Left colon (tissue), 2 donors: Measurements from ENCODE around the gene APMAP. TPM values are rescaled to one million over a fixed set of nuclear protein-coding genes. Genes with fewer than 3 reads are reported as not detected.

Experiments used
- ATAC-seq: fragments of 200-7000 bp; cut with Tn5 transposase; one replicate; pipeline ENCODE4 v1.9.1; 2020; ENCODE audit warnings: mild to moderate bottlenecking, moderate library complexity
- DNase-seq, 2 donors: peaks; one replicate each; pipeline ENCODE4 v3.0.0-alpha.2; 2020
- intact Hi-C, 2 donors: fragments of 100-400 bp; cut with DNase I in 1 of 2; cut with micrococcal nuclease in 1 of 2; formaldehyde crosslinking; loops; one replicate each; pipeline versions ENCODE4 v1.11.2 to v1.14.0; 2022; cut with DNase I, micrococcal nuclease
- total RNA-seq, 2 donors: library from RNA; stranded (reverse); fragmentation: NEBNext Ultra II Directional; extraction: Animal tissue kit (Norgen Biotek cat#: 25700); gene quantifications; one replicate each; pipeline ENCODE4 v1.2.1, GENCODE V29; 2021
- donor health status: DM: no; HTN: no; CAD: no.
- donor health status: DM: yes; HTN: yes; CAD: no.

Gene APMAP
- total RNA-seq, 2 donors from 2014 or later, result 44.5 to 53.4 TPM

GRCh38 chr20:24962510-24962909 is 30.0 kb downstream of the APMAP start:
- no peak for ATAC-seq
- DNase-seq, result no peak
- intact Hi-C loops, result no loop called here

GRCh38 chr20:24962182-24962492 is 30.4 kb downstream of the APMAP start:
- intact Hi-C loops, result no loop called here
- DNase-seq, result no peak

GRCh38 chr20:24961384-24962181 is 31.0 kb downstream of the APMAP start:
- no peak for ATAC-seq
- intact Hi-C loops, result no loop called here
- DNase-seq, result no peak

More at GRCh38 chr20:24962182-24962492, 30.4 kb downstream of the APMAP start:
- ATAC-seq, result no peak

GRCh38 chr20:24960861-24961260 is 31.7 kb downstream of the APMAP start:
- intact Hi-C loops, result no loop called here
- ATAC-seq (no peak), DNase-seq (no peak)

GRCh38 chr20:24960302-24960801 is 32.2 kb downstream of the APMAP start:
- DNase-seq (no peak), ATAC-seq (no peak)
- intact Hi-C loops, result no loop called here

- DNase-seq (no peak), ATAC-seq (no peak)
- intact Hi-C loops, result no loop called here
Observed at GRCh38 chr20:24959591-24960301, 32.8 kb downstream of the APMAP start.

GRCh38 chr20:24958506-24959385 is 33.8 kb downstream of the APMAP start:
- DNase-seq (no peak), ATAC-seq (no peak)
- intact Hi-C loops, result no loop called here

- intact Hi-C loops, result no loop called here
- DNase-seq (no peak), ATAC-seq (no peak)
Observed at GRCh38 chr20:24957326-24958016, 35.1 kb downstream of the APMAP start.

- ATAC-seq (no peak), DNase-seq (no peak)
Observed at GRCh38 chr20:24956001-24956841, 36.3 kb downstream of the APMAP start.

GRCh38 chr20:24955045-24955444 is 37.5 kb downstream of the APMAP start:
- no peak for ATAC-seq
- intact Hi-C loops, result no loop called here
- DNase-seq, result no peak

More at GRCh38 chr20:24956001-24956841, 36.3 kb downstream of the APMAP start:
- intact Hi-C loops, result no loop called here

- intact Hi-C loops, result no loop called here
- no peak for ATAC-seq
- no peak for DNase-seq
Observed at GRCh38 chr20:24954566-24954965, 38.0 kb downstream of the APMAP start.

- DNase-seq (no peak), ATAC-seq (no peak)
- intact Hi-C loops, result no loop called here
Observed at GRCh38 chr20:24954151-24954550, 38.4 kb downstream of the APMAP start.

- no peak for ATAC-seq
- no peak for DNase-seq
Observed at GRCh38 chr20:24953621-24954133, 38.9 kb downstream of the APMAP start.

GRCh38 chr20:24953209-24953575 is 39.4 kb downstream of the APMAP start:
- DNase-seq (no peak), ATAC-seq (no peak)
- intact Hi-C loops, result no loop called here

More at GRCh38 chr20:24953621-24954133, 38.9 kb downstream of the APMAP start:
- intact Hi-C loops, result no loop called here

GRCh38 chr20:24952376-24953208 is 40.0 kb downstream of the APMAP start:
- DNase-seq (no peak), ATAC-seq (peak; percentile 16)
- intact Hi-C loops, result no loop called here

GRCh38 chr20:24951536-24952083 is 40.9 kb downstream of the APMAP start:
- intact Hi-C loops, result no loop called here

More at GRCh38 chr20:24951536-24952083, 40.9 kb downstream of the APMAP start:
- DNase-seq (no peak), ATAC-seq (no peak)
